D721Med (cell line): ENCODE results near the gene ETNK2.

Experiments
- DNase-seq: peaks from one replicate; pipeline ENCODE4 v3.0.0; 2011; ENCODE audit warnings: low spot score; ENCODE audit not compliant: insufficient read length
- FAIRE-seq: peaks from 2 replicates; lab custom pipeline; 2011; peaks lifted over from hg19 to GRCh38; lab: Jason Lieb, UNC
- TF ChIP-seq, protein P1 (sequence below): IDR thresholded peaks from 2 replicates; pipeline ENCODE4 v1.5.1; 2012; ENCODE audit warnings: mild to moderate bottlenecking, control low read depth; ENCODE audit not compliant: insufficient read depth; ENCODE audit errors: missing control alignments

ETNK2 gene, protein sequence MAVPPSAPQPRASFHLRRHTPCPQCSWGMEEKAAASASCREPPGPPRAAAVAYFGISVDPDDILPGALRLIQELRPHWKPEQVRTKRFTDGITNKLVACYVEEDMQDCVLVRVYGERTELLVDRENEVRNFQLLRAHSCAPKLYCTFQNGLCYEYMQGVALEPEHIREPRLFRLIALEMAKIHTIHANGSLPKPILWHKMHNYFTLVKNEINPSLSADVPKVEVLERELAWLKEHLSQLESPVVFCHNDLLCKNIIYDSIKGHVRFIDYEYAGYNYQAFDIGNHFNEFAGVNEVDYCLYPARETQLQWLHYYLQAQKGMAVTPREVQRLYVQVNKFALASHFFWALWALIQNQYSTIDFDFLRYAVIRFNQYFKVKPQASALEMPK

DNA sequence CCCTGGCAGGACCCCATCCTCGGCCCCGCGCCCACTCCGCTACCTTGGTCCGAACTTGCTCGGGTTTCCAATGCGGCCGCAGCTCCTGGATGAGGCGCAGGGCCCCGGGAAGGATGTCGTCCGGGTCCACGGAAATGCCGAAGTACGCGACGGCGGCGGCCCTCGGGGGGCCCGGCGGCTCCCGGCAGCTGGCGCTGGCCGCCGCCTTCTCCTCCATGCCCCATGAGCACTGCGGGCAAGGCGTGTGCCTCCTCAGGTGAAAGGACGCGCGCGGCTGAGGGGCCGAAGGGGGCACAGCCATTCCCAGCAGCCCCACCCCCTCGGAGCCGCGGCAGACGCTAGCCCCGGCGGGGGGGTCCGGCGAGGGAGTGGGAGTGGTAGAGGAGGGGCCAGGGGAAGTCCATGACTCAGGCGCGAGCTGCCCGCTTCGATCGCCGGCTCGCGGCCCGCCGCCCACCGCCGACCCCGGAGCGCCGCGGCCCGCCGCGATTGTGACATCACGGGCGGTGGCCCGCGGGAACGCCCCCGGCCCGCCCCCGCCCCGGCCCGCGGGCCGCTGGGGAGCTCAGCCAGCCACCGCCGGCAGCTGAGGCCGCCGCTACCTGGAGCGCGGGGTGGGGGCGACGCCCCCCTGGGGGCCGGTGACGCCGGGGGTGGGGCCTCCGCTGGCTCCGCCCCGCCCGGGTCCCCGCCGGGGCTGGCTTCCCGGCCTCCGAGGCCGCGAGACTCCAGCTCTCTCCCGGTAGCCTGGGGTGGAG, at the start of gene ETNK2:
ETNK2 (minus strand) TSS at position 493 of the 758 bp plus-strand sequence; CDS start at position 301, 192 bp downstream.
- TF ChIP-seq, protein P1, sequence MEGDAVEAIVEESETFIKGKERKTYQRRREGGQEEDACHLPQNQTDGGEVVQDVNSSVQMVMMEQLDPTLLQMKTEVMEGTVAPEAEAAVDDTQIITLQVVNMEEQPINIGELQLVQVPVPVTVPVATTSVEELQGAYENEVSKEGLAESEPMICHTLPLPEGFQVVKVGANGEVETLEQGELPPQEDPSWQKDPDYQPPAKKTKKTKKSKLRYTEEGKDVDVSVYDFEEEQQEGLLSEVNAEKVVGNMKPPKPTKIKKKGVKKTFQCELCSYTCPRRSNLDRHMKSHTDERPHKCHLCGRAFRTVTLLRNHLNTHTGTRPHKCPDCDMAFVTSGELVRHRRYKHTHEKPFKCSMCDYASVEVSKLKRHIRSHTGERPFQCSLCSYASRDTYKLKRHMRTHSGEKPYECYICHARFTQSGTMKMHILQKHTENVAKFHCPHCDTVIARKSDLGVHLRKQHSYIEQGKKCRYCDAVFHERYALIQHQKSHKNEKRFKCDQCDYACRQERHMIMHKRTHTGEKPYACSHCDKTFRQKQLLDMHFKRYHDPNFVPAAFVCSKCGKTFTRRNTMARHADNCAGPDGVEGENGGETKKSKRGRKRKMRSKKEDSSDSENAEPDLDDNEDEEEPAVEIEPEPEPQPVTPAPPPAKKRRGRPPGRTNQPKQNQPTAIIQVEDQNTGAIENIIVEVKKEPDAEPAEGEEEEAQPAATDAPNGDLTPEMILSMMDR = no peak
- DNase-seq (peak; percentile 100), FAIRE-seq (no peak)

DNA sequence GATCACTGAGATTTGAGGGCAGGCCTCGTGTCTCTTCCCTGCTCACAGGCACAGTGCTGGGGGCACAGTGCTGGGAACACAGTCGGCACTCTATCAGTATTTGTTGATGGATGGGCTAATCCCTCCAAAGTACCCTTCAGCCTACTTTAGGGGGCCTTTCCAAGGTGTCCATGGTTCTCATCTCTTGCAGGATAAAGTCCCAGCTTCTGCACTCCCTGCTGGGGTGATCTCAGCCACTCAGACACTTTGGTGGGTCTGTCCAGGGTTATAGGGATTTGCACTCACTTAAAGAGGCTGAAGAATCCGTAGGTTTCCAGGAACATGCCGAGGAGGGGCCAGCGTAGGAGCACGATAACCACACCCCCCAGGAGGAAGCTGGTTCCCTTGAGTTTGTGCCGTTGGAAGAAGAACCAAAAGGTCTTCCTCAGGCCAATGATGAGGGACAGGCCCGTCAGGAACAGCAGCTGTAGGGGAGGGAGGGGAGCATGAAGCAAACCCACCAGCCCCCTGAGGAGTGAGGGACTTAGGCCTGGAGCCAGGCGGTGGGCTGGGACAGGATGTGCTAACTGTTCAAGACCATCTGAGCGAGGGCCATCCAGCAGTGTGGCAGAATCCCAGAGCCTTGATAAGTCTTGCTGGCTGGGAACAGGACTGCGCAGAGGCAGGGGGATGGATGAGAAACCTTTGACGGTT, 49.6 kb upstream of the ETNK2 start:
- TF ChIP-seq, protein P1 = no peak
- no peak for FAIRE-seq
- DNase-seq = no peak

DNA sequence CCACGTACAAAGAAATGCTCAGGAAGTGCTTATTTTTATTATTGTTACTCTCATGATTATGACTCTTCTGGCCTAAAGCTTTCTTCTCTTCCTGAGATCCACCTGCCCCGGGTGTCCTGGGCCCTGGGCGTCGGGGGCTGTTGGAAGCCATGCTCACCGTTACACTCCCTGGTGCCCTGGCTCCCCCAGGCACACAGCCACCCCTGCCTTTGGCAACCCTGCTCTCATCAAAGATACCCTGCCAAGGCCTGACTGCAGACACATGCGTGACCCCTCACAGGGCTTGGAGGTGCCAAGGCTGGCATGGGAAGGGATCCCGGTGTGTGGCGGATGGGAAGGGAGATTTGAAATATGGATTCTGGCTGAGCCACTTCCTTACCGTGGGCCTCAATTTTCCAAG, 47.7 kb upstream of the ETNK2 start:
- TF ChIP-seq, protein P1 = no peak
- FAIRE-seq (no peak), DNase-seq (no peak)

DNA sequence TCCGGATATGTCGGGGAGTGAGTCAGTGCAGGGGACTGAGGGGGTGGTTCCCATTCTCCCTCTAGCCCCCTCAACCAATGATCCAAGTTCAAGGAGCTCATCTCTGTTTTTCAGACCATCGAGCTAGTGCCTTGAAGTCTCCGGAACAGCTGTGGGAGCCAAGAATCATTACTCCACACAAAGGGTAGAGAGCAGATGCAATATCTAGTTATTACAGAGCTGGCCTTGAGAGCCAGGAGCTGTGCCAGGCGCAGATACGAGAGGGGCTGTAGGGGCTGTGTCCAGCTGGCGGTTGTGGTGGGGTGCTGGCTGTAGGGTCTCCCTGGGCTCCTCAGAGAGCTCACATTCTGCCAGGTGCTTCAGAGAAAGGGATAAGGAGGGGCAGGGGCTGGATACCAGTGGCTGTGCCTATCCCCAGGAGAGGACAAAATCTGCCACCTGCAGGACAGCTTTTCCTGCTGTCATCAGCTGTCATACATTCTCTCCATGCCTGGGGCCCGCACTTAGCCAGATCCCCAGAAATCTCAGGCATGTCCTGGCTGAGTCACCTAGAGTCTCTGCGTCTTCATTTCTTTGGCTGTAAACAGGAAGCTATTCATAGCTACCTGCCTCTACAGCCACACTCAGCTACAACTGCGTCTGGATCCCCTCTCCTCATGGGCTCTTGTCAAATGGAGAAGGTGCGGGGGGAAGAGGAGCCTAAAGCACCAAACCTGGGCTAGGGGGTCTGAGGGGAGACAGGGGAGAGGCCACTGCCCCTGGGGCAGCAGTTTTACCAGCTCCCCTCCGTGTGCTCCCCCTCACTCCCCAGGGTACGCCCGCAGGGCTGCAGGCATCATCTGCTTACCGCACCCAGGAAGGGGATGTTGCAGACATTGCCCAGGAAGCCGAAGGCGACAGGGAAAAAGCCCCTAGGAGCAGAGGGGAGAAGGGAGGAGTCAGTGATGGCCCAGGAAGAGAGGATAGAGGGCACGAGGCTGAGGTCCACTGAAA, 46.8 kb upstream of the ETNK2 start:
- FAIRE-seq (no peak), DNase-seq (no peak)
- TF ChIP-seq, protein P1 = peak; percentile 12

DNA sequence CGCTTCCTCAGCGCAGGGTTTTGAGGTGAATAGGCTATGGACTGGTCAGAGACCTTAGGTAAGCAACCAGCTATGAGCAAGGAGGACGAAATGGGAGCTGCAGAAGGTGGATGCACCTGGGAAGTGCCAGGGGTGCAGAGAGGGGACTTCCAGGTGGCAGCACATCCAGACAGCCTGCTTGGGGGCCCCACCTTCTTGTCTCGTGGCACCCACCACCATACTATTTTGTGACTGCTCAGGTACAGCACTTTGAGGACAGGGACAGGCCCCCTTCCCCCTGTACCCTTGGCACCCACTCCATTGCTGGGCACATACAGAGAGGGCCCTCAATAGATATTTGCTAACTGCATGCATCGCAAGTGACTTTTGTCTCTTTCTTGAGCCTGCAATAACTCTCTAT, 45.2 kb upstream of the ETNK2 start:
- TF ChIP-seq, protein P1 = no peak
- DNase-seq (no peak), FAIRE-seq (no peak)

DNA sequence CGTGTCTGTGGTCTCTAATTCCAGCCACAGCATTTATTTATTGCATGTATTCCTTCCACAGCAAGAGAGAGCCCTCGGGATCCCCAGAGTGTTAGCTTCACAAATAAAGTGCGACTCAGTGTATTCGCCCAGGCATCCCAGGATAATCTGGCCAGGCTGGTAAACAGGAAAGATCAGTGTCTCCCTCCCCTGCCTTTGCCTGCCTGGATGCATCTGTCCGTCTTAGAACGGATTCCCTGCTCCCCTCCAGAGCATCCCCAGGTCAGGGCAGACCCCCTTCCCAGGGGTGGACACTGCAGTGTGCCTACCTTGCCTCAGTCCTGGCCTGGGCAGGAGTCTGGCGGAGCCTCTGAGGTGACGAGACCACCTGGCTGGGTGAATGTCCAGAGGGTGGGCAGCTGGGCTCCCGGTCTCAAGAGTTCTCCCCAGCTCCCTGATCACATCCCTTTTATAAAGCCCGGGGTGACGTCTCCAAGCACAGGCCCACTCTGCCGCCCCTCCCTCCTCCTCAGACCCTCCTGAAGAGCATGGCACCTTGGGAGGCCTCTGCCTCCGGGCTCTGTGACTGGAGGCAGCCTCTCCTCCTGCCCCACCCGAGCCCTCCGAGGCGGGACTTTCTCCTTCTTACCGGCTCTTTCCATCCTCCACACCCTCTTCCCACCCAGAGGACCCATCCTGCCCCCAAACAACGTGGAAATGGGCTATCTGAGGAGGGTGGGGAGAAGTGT, 44.4 kb upstream of the ETNK2 start, which contains the start of gene KISS1:
KISS1 (minus strand) TSS at position 424 of the 728 bp plus-strand sequence. CDS start 3,615 bp downstream, outside the sequence.
- FAIRE-seq = no peak
- no peak for DNase-seq

More for the DNA sequence above, 44.4 kb upstream of the ETNK2 start, which contains the start of gene KISS1:
- TF ChIP-seq, protein P1 = no peak
